Liver (tissue), 9 donors: ENCODE measurements around the gene IL1RAPL1. TPM values are rescaled to one million over a fixed set of nuclear protein-coding genes. Genes with fewer than 3 reads are reported as not detected.

ENCODE experiments used
- DNase-seq: peaks from one replicate; pipeline ENCODE4 v3.0.0-alpha.2; 2017; ENCODE audit warnings: low spot score
- H3K27ac ChIP-seq, 2 donors: one replicate each; pipeline ENCODE4 v1.7.0; 2013; ENCODE audit warnings: inconsistent platforms in 2 of 2, low read length in 2 of 2, control low read depth in 1 of 2, low read depth in 1 of 2, mild to moderate bottlenecking in 1 of 2
- H3K27me3 ChIP-seq, 4 donors: one replicate each; pipeline versions ENCODE4 v1.6.1 to v1.7.0; 2013; ENCODE audit warnings: low read length in 3 of 4, inconsistent platforms in 1 of 4, mild to moderate bottlenecking in 1 of 4, moderate library complexity in 1 of 4; ENCODE audit not compliant: control insufficient read depth in 4 of 4, insufficient read depth in 4 of 4
- H3K36me3 ChIP-seq, 4 donors: one replicate each; pipeline versions ENCODE4 v1.6.1 to v1.7.0; 2013; ENCODE audit warnings: low read length in 3 of 4, mild to moderate bottlenecking in 3 of 4, low read depth in 1 of 4, moderate library complexity in 1 of 4; ENCODE audit not compliant: control insufficient read depth in 4 of 4, insufficient read depth in 3 of 4
- H3K4me1 ChIP-seq, 4 donors: one replicate each; pipeline versions ENCODE4 v1.6.1 to v1.7.0; 2013; ENCODE audit warnings: low read length in 3 of 4, mild to moderate bottlenecking in 3 of 4, moderate library complexity in 1 of 4; ENCODE audit not compliant: control insufficient read depth in 4 of 4, insufficient read depth in 4 of 4
- H3K4me3 ChIP-seq, 3 donors: one replicate each; pipeline versions ENCODE4 v1.6.1 to v1.7.0; 2013; ENCODE audit warnings: low read length in 3 of 3, control low read depth in 1 of 3, low read depth in 1 of 3, mild to moderate bottlenecking in 1 of 3
- H3K9ac ChIP-seq, 2 donors: one replicate each; pipeline ENCODE4 v1.7.0; 2013; ENCODE audit warnings: low read length in 2 of 2, mild to moderate bottlenecking in 2 of 2, moderate library complexity in 2 of 2, control low read depth in 1 of 2, low read depth in 1 of 2
- H3K9me3 ChIP-seq, 4 donors: one replicate each; pipeline versions ENCODE4 v1.6.1 to v1.7.0; 2013; ENCODE audit warnings: low read length in 3 of 4; ENCODE audit not compliant: control insufficient read depth in 4 of 4
- ATF3 ChIP-seq: IDR thresholded peaks from 2 replicates; pipeline ENCODE4 v1.6.1; 2016; ENCODE audit warnings: antibody characterized with exemption
- CTCF ChIP-seq: fragments of 150-350 bp; IDR thresholded peaks from 2 replicates; pipeline ENCODE4 v1.5.1; 2017; ENCODE audit warnings: improper control_type of control experiment, low read depth, low read length; ENCODE audit not compliant: missing input control
- EGR1 ChIP-seq, 2 donors: IDR thresholded peaks; 2 replicates each; pipeline ENCODE4 v1.6.1; 2016 to 2018; ENCODE audit warnings: antibody characterized with exemption in 2 of 2, low read depth in 2 of 2
- FOXA1 ChIP-seq: IDR thresholded peaks from 2 replicates; pipeline ENCODE4 v1.6.1; 2016; ENCODE audit warnings: antibody characterized with exemption
- FOXA2 ChIP-seq: IDR thresholded peaks from 2 replicates; pipeline ENCODE4 v1.6.1; 2016; ENCODE audit warnings: antibody characterized with exemption
- GABPA ChIP-seq, 2 donors: IDR thresholded peaks in 1 of 2; conservative IDR thresholded peaks in 1 of 2; 2 replicates each; pipeline ENCODE4 v1.6.1; 2016; ENCODE audit warnings: antibody characterized with exemption in 2 of 2, mild to moderate bottlenecking in 1 of 2, moderate library complexity in 1 of 2
- HNF4A ChIP-seq, 2 donors: conservative IDR thresholded peaks; 2 replicates each; pipeline ENCODE4 v1.6.1; 2016; ENCODE audit warnings: antibody characterized with exemption in 2 of 2, mild to moderate bottlenecking in 2 of 2
- HNF4G ChIP-seq: IDR thresholded peaks from 2 replicates; pipeline ENCODE4 v1.6.1; 2016; ENCODE audit warnings: antibody characterized with exemption
- JUND ChIP-seq, 2 donors: IDR thresholded peaks; 2 replicates each; pipeline ENCODE4 v1.6.1; 2016; ENCODE audit warnings: antibody characterized with exemption in 2 of 2
- MAX ChIP-seq: IDR thresholded peaks from 2 replicates; pipeline ENCODE4 v1.6.1; 2016; ENCODE audit warnings: antibody characterized with exemption
- NR2F2 ChIP-seq: IDR thresholded peaks from 2 replicates; pipeline ENCODE4 v1.6.1; 2016; ENCODE audit warnings: antibody characterized with exemption
- RAD21 ChIP-seq, 2 donors: IDR thresholded peaks; 2 replicates each; pipeline ENCODE4 v1.6.1; 2016; ENCODE audit warnings: antibody characterized with exemption in 2 of 2, mild to moderate bottlenecking in 2 of 2
- REST ChIP-seq: IDR thresholded peaks from 2 replicates; pipeline ENCODE4 v1.6.1; 2016; ENCODE audit warnings: antibody characterized with exemption, mild to moderate bottlenecking
- RXRA ChIP-seq, 2 donors: IDR thresholded peaks; 2 replicates each; pipeline ENCODE4 v1.6.1; 2017 to 2018; ENCODE audit warnings: antibody characterized with exemption in 2 of 2, mild to moderate bottlenecking in 1 of 2
- SP1 ChIP-seq: IDR thresholded peaks from 2 replicates; pipeline ENCODE4 v1.6.1; 2018; ENCODE audit warnings: antibody characterized with exemption, mild to moderate bottlenecking
- TAF1 ChIP-seq: conservative IDR thresholded peaks from 2 replicates; pipeline ENCODE4 v1.6.1; 2016; ENCODE audit warnings: antibody characterized with exemption, mild to moderate bottlenecking
- YY1 ChIP-seq: IDR thresholded peaks from 2 replicates; pipeline ENCODE4 v1.6.1; 2016; ENCODE audit warnings: antibody characterized with exemption, mild to moderate bottlenecking
- ZBTB33 ChIP-seq: IDR thresholded peaks from 2 replicates; pipeline ENCODE4 v1.6.1; 2016; ENCODE audit warnings: antibody characterized with exemption
- WGBS: extraction: QIAGEN DNeasy Blood & Tissue Kit; methylation state at CpG from one replicate; pipeline ENCODE4 v1.1.7; 2013; 5-methylcytosine and 5-hydroxymethylcytosine counted together
- polyA plus RNA-seq, 2 donors: library from polyadenylated mRNA; stranded (reverse) in 1 of 2; unstranded in 1 of 2; fragments of 200-250 nt in 1 of 2; fragments of >200 nt in 1 of 2; fragmentation: Nextera tagmentation in 1 of 2; extraction: Ambion mirVana in 1 of 2; gene quantifications; one replicate each; pipeline versions ENCODE4 v1.2.1 to v1.2.3, GENCODE V29; 2013 to 2015
- total RNA-seq, 2 donors: library from RNA; depleted of rRNA; stranded (reverse); fragments of >200 nt; gene quantifications; one replicate each; pipeline ENCODE4 v1.2.3, GENCODE V29; 2014
- donor health status: healthy.
- donor health status: healthy.
- donor health status: healthy.
- donor health status: healthy.
- donor health status: healthy.

The IL1RAPL1 gene
- total and polyA plus RNA-seq, 4 donors, result 0.08 to 0.33 TPM; not detected in 2

- Histone ChIP-seq H3K9ac (no peak overlapping the region), H3K36me3 (no peaks in the 10 kb centered on the region), H3K27me3 (no peaks in the 10 kb centered on the region), H3K4me1 (no peaks in the 10 kb centered on the region), H3K4me3 (no peak overlapping the region), H3K9me3 (no peaks in the 10 kb centered on the region), H3K27ac (no peak overlapping the region)
- 87% methylated on average over 4 of the region's 4 CpGs for WGBS
- TF ChIP-seq JUND (IDR thresholded peaks at IDR 0.05) (no peak), NR2F2 (no peak), CTCF (no peak), ATF3 (no peak), GABPA (IDR thresholded peaks at IDR 0.05 in 1 of 2, conservative IDR thresholded peaks at IDR 0.05 in 1 of 2) (no peak), RXRA (IDR thresholded peaks at IDR 0.05) (no peak), SP1 (no peak), TAF1 (no peak), EGR1 (IDR thresholded peaks at IDR 0.05; ENCODE audit: low read depth in 2 of 2) (no peak), YY1 (no peak), MAX (no peak), REST (no peak), HNF4G (no peak), FOXA2 (no peak), HNF4A (conservative IDR thresholded peaks at IDR 0.05) (no peak), ZBTB33 (no peak), RAD21 (IDR thresholded peaks at IDR 0.05) (no peak), FOXA1 (no peak)
- DNase-seq, result no peak
These were observed 930.9 kb downstream of the IL1RAPL1 start for GRCh38 chrX:29518100-29518499.
